22Rv1 (cell line): Measurements from ENCODE around the gene GLCCI1.

Experiments used
- CTCF ChIP-seq: fragments of 450-650 bp; IDR thresholded peaks from 2 replicates; pipeline ENCODE4 v1.5.1; 2017; ENCODE audit warnings: mild to moderate bottlenecking
- ZFX ChIP-seq: fragments of 450-650 bp; IDR thresholded peaks from 2 replicates; pipeline ENCODE4 v1.6.1; 2017; ENCODE audit warnings: antibody characterized with exemption, borderline replicate concordance

GRCh38 chr7:8131694-8132605, 163.4 kb downstream of the GLCCI1 start:
- TF ChIP-seq CTCF: no peak
- TF ChIP-seq ZFX: no peak
